Heart left ventricle (tissue), 13 donors: Measurements from ENCODE around the gene RAPGEF3.

ENCODE experiments used
- POLR2A ChIP-seq, 2 donors: fragments of 450-650 bp; IDR thresholded peaks; one replicate each; pipeline ENCODE4 v1.6.1; 2017; ENCODE audit warnings: antibody characterized with exemption in 2 of 2, mild to moderate bottlenecking in 2 of 2, moderate library complexity in 2 of 2
- TF ChIP-seq, protein P1 (sequence below), 12 donors: fragments of 200-600 bp; sonication (generic) in 4 of 12; IDR thresholded peaks; one replicate each; pipeline versions ENCODE4 v1.5.0 to v1.8.0; 2018 to 2022; ENCODE audit warnings: antibody characterized with exemption in 12 of 12, mild to moderate bottlenecking in 5 of 12
- donor health status: ischemic (EF 13 %, LVEDD 7.1; RV severe dilation, severe dysfunction).
- donor health status: DM: no; HTN: yes; CAD: no.
- donor health status: DM: no; HTN: no; CAD: no.
- donor health status: ischemic (EF 25% LVEDD 6.9; RV normal size, moderate dysfunction).
- donor health status: ischemic (EF 25% LVEDD 5.7; RV mildly dilated, moderate dysfunction).
- donor health status: ischemic (EF 35%, LVEDD 5.7; RV mildly dilated, moderate dysfunction).
- donor health status: nonischemic (EF 11% LVEDD 7.7; RV severe dilation, severe dysfunction).
- donor health status: DM: yes; HTN: yes; CAD: no.
- donor health status: PGD.
- donor health status: ischemic (EF 29% LVEDD 5.4; RV normal size, mild dysfunction).
- donor health status: nonischemic (EF 23%, LVEDD 6.1; RV moderate dilation, normal function).

DNA sequence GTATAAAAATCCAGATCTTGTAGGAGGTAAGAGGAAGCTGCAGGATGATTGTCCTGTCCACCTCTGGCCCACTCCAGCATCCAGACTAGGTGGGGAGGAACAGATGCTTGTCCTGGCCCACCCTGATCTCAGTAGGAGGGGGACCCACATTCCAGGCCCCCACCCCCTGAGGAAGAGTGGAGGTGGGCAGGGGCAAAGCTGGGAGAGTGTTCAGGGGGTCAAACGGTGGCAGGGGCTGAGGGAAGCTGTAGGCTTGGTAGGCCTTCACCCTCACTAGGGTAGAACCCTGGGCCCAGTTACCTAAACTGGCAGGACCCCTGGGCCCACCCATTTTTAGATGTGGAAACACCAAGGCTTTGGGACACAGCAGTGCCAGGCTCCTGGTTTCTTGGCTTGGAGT lies 18.5 kb upstream of the RAPGEF3 start:
- TF ChIP-seq, protein P1, sequence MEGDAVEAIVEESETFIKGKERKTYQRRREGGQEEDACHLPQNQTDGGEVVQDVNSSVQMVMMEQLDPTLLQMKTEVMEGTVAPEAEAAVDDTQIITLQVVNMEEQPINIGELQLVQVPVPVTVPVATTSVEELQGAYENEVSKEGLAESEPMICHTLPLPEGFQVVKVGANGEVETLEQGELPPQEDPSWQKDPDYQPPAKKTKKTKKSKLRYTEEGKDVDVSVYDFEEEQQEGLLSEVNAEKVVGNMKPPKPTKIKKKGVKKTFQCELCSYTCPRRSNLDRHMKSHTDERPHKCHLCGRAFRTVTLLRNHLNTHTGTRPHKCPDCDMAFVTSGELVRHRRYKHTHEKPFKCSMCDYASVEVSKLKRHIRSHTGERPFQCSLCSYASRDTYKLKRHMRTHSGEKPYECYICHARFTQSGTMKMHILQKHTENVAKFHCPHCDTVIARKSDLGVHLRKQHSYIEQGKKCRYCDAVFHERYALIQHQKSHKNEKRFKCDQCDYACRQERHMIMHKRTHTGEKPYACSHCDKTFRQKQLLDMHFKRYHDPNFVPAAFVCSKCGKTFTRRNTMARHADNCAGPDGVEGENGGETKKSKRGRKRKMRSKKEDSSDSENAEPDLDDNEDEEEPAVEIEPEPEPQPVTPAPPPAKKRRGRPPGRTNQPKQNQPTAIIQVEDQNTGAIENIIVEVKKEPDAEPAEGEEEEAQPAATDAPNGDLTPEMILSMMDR (IDR thresholded peaks at IDR 0.05): no peak
- TF ChIP-seq POLR2A (IDR thresholded peaks at IDR 0.05): no peak
